Lung (tissue), 12 donors: ENCODE results near the gene RXFP1. TPM values are rescaled to one million over a fixed set of nuclear protein-coding genes. Genes with fewer than 3 reads are reported as not detected.
"Not testable (repeated sequence)": the region's sequence is repeated elsewhere in the genome, so short reads cannot be mapped to it uniquely, and the experiment has no call there.

Source experiments
- ATAC-seq: fragments of 200-7000 bp; cut with Tn5 transposase; one replicate; pipeline ENCODE4 v1.9.1; 2020; ENCODE audit warnings: moderate number of reproducible peaks; ENCODE audit not compliant: insufficient read depth, low FRiP score
- DNase-seq, 3 donors: peaks; one replicate each; pipeline ENCODE4 v3.0.0-alpha.2; 2013 to 2017
- H3K27ac ChIP-seq, 2 donors: one replicate each; pipeline ENCODE4 v1.5.1; 2013; ENCODE audit warnings: mild to moderate bottlenecking in 2 of 2, moderate library complexity in 2 of 2, control low read depth in 1 of 2, inconsistent platforms in 1 of 2, low read depth in 1 of 2, low read length in 1 of 2
- H3K27me3 ChIP-seq, 3 donors: one replicate each; pipeline ENCODE4 v1.5.1; 2013; ENCODE audit warnings: low read length in 2 of 3; ENCODE audit not compliant: control insufficient read depth in 3 of 3, insufficient read depth in 3 of 3
- H3K36me3 ChIP-seq, 4 donors: one replicate each; pipeline ENCODE4 v1.5.1; 2013; ENCODE audit warnings: low read length in 4 of 4, mild to moderate bottlenecking in 1 of 4, moderate library complexity in 1 of 4; ENCODE audit not compliant: control insufficient read depth in 4 of 4, insufficient read depth in 4 of 4
- H3K4me1 ChIP-seq, 5 donors: one replicate each; pipeline ENCODE4 v1.5.1; 2013; ENCODE audit warnings: low read length in 5 of 5, mild to moderate bottlenecking in 2 of 5, moderate library complexity in 1 of 5; ENCODE audit not compliant: control insufficient read depth in 5 of 5, insufficient read depth in 5 of 5
- H3K4me3 ChIP-seq: one replicate; pipeline ENCODE4 v1.5.1; 2013; ENCODE audit warnings: mild to moderate bottlenecking, control low read depth, moderate library complexity
- H3K9ac ChIP-seq, 2 donors: one replicate each; pipeline ENCODE4 v1.5.1; 2013; ENCODE audit warnings: low read length in 2 of 2, control low read depth in 1 of 2; ENCODE audit not compliant: insufficient read depth in 1 of 2
- H3K9me3 ChIP-seq, 4 donors: one replicate each; pipeline ENCODE4 v1.5.1; 2013; ENCODE audit warnings: low read length in 3 of 4, mild to moderate bottlenecking in 1 of 4, moderate library complexity in 1 of 4; ENCODE audit not compliant: control insufficient read depth in 4 of 4, insufficient read depth in 3 of 4
- WGBS, 2 donors: extraction: QIAGEN DNeasy Blood & Tissue Kit; methylation state at CpG; one replicate each; pipeline ENCODE4 v1.1.7; 2013; 5-methylcytosine and 5-hydroxymethylcytosine counted together
- polyA plus RNA-seq, 2 donors: library from polyadenylated mRNA; stranded (reverse); fragments of 200-250 nt; gene quantifications; one replicate each; pipeline ENCODE4 v1.2.1, GENCODE V29; 2013
- total RNA-seq, 2 donors: library from RNA; depleted of rRNA in 1 of 2; stranded (reverse); fragments of >200 nt in 1 of 2; gene quantifications; one replicate each; pipeline ENCODE4 v1.2.1, GENCODE V29; 2014 to 2021
- TF ChIP-seq, protein P1 (sequence below): IDR thresholded peaks from 2 replicates; pipeline ENCODE4 v1.5.1; 2012; ENCODE audit warnings: mild to moderate bottlenecking; ENCODE audit errors: control extremely low read depth, extremely low read depth
- donor health status: control.
- donor health status: control.
- donor health status: Bipolar disorder and iron deficiency.
- donor health status: healthy.
- donor health status: DM: yes; HTN: yes; CAD: no.

The RXFP1 gene
- total and polyA plus RNA-seq, 4 donors = 1.5 to 10.7 (median 2.6) TPM

DNA sequence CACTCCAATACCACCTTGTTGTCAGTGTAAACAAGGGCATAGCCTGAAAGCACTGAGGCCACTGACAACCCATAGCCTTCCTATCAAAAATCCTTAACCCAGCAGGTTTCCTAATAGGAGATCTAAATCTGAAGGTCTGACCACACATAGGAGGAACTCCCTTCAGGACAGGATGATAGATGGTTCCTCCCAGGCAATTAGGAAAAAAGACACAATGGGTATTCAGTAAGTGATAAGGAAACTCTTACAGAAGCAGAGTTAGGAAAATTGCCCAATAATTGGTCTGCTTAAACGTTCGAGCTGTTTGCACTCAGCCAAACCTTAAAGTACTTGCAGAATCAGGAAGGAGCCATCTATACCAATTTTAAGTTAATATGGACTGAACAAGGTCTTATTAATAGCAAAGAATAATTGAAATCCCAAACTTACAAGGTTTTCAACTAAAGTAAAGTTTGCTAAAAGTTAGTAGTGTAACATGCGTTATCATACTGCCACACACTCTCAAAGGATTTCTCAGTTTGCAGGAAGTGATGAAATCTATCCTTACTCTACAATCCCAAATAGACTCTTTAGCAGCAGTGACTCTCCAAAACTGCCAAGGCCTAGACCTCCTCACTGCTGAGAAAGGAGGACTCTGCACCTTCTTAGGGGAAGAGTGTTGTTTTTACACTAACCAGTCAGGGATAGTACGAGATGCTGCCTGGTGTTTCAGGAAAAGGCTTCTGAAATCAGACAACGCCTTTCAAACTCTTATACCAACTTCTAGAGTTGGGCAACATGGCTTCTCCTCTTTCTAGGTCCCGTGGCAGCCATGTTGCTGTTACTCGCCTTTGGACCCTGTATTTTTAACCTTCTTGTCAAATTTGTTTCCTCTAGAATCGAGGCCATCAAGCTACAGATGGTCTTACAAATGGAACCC lies 142.3 kb downstream of the RXFP1 start:
- H3K9me3 ChIP-seq, H3K4me1 ChIP-seq, DNase-seq, H3K4me3 ChIP-seq, H3K27ac ChIP-seq, ATAC-seq, H3K27me3 ChIP-seq, H3K36me3 ChIP-seq, H3K9ac ChIP-seq: not testable (repeated sequence)
- WGBS, 2 donors = 40 to 63% methylated on average over 8 of the region's 8 CpGs

DNA sequence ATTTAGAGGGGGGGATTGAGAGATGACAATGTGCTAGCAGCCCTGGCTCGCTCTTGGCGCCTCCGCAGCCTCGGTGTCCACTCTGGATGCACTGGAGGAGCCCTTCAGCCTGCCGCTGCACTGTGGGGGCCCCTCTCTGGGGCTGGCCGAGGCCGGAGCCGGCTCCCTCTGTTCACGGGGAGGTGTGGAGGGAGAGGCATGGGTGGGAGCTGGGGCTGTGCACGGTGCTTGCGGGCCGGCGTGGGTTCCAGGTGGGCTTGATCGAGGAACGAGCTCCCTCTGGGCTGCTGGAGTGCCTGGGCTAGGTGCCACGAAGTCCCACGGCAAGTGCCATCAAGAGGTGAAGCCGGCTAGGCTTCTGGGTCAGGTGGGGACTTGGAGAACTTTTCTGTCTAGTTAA lies 143.1 kb downstream of the RXFP1 start:
- Histone ChIP-seq H3K4me1 (no peaks in the 10 kb centered on the region), H3K9ac (no peak overlapping the region), H3K4me3 (no peak overlapping the region), H3K9me3 (no peaks in the 10 kb centered on the region), H3K36me3 (peaks cover 0 to 2% (median 0%) of the 10 kb centered on the region in 4 donors), H3K27me3 (no peaks in the 10 kb centered on the region), H3K27ac (no peak overlapping the region)
- ATAC-seq (no peak), DNase-seq (no peak)
- 97 to 98% methylated on average over 18 of the region's 18 CpGs for WGBS, 2 donors
- TF ChIP-seq, protein P1, sequence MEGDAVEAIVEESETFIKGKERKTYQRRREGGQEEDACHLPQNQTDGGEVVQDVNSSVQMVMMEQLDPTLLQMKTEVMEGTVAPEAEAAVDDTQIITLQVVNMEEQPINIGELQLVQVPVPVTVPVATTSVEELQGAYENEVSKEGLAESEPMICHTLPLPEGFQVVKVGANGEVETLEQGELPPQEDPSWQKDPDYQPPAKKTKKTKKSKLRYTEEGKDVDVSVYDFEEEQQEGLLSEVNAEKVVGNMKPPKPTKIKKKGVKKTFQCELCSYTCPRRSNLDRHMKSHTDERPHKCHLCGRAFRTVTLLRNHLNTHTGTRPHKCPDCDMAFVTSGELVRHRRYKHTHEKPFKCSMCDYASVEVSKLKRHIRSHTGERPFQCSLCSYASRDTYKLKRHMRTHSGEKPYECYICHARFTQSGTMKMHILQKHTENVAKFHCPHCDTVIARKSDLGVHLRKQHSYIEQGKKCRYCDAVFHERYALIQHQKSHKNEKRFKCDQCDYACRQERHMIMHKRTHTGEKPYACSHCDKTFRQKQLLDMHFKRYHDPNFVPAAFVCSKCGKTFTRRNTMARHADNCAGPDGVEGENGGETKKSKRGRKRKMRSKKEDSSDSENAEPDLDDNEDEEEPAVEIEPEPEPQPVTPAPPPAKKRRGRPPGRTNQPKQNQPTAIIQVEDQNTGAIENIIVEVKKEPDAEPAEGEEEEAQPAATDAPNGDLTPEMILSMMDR = no peak

DNA sequence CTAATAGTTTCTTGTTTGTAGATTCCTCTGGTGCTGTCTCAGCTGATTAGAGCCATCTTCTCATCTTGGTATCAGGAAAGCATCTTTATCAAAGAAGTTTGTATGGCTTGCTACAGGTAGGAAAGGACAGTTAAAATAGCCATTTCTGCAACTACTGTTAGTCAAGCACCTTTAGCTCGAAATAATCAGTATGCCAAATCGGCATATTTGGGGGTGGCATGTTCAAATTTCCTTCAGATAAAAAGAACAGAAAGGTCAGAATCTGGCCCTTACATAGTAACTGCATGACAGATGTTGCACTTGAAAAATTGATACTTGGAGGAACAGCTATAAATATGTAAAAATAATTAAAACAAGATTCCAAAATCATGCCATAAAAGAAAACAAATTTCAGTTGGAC lies 145.2 kb downstream of the RXFP1 start:
- no peak overlapping the region for H3K27ac ChIP-seq
- peaks cover 0 to 9% (median 0%) of the 10 kb centered on the region in 5 donors for H3K4me1 ChIP-seq
- peaks cover 0 to 2% (median 0%) of the 10 kb centered on the region in 4 donors for H3K36me3 ChIP-seq
- H3K9ac ChIP-seq = no peak overlapping the region
- H3K9me3 ChIP-seq = no peaks in the 10 kb centered on the region
- DNase-seq (no peak), ATAC-seq (no peak)
- no peak overlapping the region for H3K4me3 ChIP-seq
- 92 to 97% methylated on average over 2 of the region's 2 CpGs for whole genome bisulfite sequencing, 2 donors
- TF ChIP-seq, protein P1 = no peak
- H3K27me3 ChIP-seq = no peaks in the 10 kb centered on the region

DNA sequence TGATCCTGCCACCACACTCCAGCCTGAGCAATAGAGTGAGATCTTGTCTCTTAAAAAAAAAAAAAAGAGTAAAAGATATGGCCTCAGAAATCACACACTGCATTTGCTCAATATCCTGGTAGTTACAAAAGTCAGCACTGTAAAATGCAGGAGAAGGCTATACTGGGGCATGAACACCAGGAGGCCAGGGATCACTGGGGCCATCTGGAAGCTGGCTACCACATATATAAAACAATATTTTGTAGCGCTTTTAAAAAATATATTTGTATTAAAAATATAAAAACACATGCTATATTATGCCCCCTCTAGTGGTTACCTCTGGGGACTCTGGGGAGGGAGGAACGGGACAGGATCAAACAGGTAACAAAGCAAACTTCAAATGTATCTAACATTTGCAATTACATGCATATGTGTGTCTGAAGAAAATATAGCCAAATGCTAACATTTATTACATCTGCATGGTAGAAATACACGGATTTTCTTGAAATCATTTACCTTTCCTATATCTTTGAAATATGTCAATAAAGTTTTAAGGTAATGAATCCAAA lies 146.0 kb downstream of the RXFP1 start:
- H3K4me3 ChIP-seq = no peak overlapping the region
- H3K27me3 ChIP-seq = no peaks in the 10 kb centered on the region
- DNase-seq (peak in 2 of 3 donors; percentile 15 to 19), ATAC-seq (no peak)
- WGBS, 2 donors = 85 to 89% methylated on average over 3 of the region's 3 CpGs
- H3K27ac ChIP-seq = no peak overlapping the region
- peaks cover 0 to 11% (median 0%) of the 10 kb centered on the region in 5 donors for H3K4me1 ChIP-seq
- H3K9me3 ChIP-seq = no peaks in the 10 kb centered on the region
- H3K9ac ChIP-seq = no peak overlapping the region
- H3K36me3 ChIP-seq = peaks cover 0 to 3% (median 1%) of the 10 kb centered on the region in 4 donors
- TF ChIP-seq, protein P1 = no peak
